HUES6 (cell line): Measurements from ENCODE around the gene CYP4F2.
"Not testable (repeated sequence)": the region's sequence is repeated elsewhere in the genome, so short reads cannot be mapped to it uniquely, and the experiment has no call there.

Experiments
- H3K27ac ChIP-seq: 2 replicates; pipeline ENCODE4 v1.7.0; 2013; ENCODE audit warnings: low read depth, mild to moderate bottlenecking, low read length, inconsistent platforms
- H3K27me3 ChIP-seq: 2 replicates; pipeline ENCODE4 v1.6.1; 2013; ENCODE audit warnings: low read length; ENCODE audit not compliant: control insufficient read depth, insufficient read depth
- H3K36me3 ChIP-seq: 2 replicates; pipeline ENCODE4 v1.6.1; 2013; ENCODE audit warnings: low read length; ENCODE audit not compliant: control insufficient read depth, insufficient read depth
- H3K4me1 ChIP-seq: 2 replicates; pipeline ENCODE4 v1.6.1; 2013; ENCODE audit warnings: low read length; ENCODE audit not compliant: control insufficient read depth, insufficient read depth
- H3K4me3 ChIP-seq: 2 replicates; pipeline ENCODE4 v1.5.1; 2013; ENCODE audit warnings: low read depth, low read length
- H3K9ac ChIP-seq: one replicate; pipeline ENCODE4 v1.6.1; 2013; ENCODE audit warnings: mild to moderate bottlenecking, low read length
- H3K9me3 ChIP-seq: 2 replicates; pipeline ENCODE4 v1.6.1; 2013; ENCODE audit warnings: low read depth, low read length; ENCODE audit not compliant: control insufficient read depth, insufficient read depth

Gene CYP4F2

GRCh38 chr19:15926484-15926883, 28.6 kb upstream of the CYP4F2 start:
- H3K36me3 ChIP-seq = no peaks in the 10 kb centered on the region
- H3K4me1 ChIP-seq = no peaks in the 10 kb centered on the region
- H3K27me3 ChIP-seq = peaks cover 74% of the 10 kb centered on the region
- H3K9ac ChIP-seq = no peak overlapping the region
- H3K4me3 ChIP-seq = no peak overlapping the region
- H3K9me3 ChIP-seq = peaks cover 5% of the 10 kb centered on the region; the same call in 1 of the 2 replicates
- H3K27ac ChIP-seq = no peak overlapping the region

DNA sequence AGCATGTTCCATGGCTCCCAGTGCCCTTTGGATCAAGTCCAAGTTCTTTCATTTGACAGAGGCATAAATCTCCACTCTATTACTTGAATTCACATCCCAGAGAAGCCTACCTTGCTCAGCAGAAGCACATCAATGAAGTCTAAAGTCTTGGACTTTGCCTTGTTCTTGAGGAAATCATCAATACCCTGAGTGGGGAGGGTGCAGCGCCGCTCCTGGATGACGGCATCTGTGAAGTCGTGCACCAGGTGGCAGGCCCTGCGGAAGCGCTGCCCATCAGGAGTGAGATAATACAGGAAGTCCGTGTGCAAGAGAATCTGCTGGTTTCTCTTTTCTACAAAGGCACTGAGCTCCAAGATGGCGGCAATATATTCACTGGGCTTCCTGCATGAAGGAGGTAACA, 25.8 kb upstream of the CYP4F2 start:
- no peak overlapping the region for H3K27ac ChIP-seq
- H3K27me3 ChIP-seq = peaks cover 59% of the 10 kb centered on the region
- H3K9me3 ChIP-seq = peaks cover 2% of the 10 kb centered on the region; the same call in 1 of the 2 replicates
- H3K9ac ChIP-seq = no peak overlapping the region
- no peaks in the 10 kb centered on the region for H3K4me1 ChIP-seq
- H3K4me3 ChIP-seq = no peak overlapping the region
- H3K36me3 ChIP-seq = no peaks in the 10 kb centered on the region

DNA sequence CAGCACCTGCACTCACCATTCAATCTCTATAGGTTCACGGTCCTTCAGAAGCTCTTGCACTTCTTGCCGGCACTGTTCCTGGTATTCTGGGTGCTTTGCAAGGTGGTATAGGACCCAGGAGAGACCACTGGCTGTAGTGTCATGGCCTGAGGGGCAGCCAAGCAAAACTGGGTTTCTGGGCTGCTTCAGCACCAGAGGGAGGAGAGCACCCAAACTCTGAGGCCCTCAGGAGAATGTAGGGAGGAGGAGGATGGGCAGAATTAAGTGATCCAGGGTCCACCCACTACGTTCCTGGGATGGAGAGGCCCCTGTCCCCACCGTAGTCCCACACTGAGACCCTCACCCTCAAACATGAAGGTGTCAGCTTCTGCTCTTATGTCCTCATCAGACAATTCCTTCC, 24.1 kb upstream of the CYP4F2 start:
- Histone ChIP-seq H3K36me3 (no peaks in the 10 kb centered on the region), H3K4me3 (no peak overlapping the region), H3K9ac (no peak overlapping the region), H3K4me1 (no peaks in the 10 kb centered on the region), H3K27me3 (peaks cover 42% of the 10 kb centered on the region), H3K9me3 (peaks cover 3% of the 10 kb centered on the region; the same call in 1 of the 2 replicates), H3K27ac (no peak overlapping the region)

DNA sequence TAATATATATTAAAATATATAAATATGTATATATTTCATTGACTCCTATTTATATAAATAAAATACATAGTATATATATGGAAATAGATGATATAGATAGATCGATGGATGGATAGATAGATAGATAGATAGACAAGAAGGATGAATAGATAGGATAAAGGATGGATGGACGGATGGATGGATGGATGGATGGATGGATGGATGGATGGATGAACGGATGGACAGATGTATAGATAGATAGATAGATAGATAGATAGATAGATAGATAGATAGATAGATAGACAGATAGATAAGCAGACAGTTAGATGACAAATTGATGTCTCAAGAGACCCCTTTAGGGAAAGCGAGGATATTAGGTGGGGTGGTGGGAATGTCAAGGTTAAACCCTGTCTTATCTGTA, 21.4 kb upstream of the CYP4F2 start:
- peaks cover 31% of the 10 kb centered on the region for H3K27me3 ChIP-seq
- H3K4me3 ChIP-seq = no peak overlapping the region
- H3K9ac ChIP-seq = no peak overlapping the region
- no peaks in the 10 kb centered on the region for H3K36me3 ChIP-seq
- H3K4me1 ChIP-seq = no peaks in the 10 kb centered on the region
- H3K9me3 ChIP-seq = peaks cover 17% of the 10 kb centered on the region
- no peak overlapping the region for H3K27ac ChIP-seq

- H3K9me3 ChIP-seq = peaks cover 17% of the 10 kb centered on the region
- no peak overlapping the region for H3K27ac ChIP-seq
- no peak overlapping the region for H3K9ac ChIP-seq
- H3K36me3 ChIP-seq = no peaks in the 10 kb centered on the region
- H3K27me3 ChIP-seq = peaks cover 38% of the 10 kb centered on the region
- H3K4me3 ChIP-seq = no peak overlapping the region
- no peaks in the 10 kb centered on the region for H3K4me1 ChIP-seq
These were observed 17.2 kb upstream of the CYP4F2 start for GRCh38 chr19:15915109-15915508.

DNA sequence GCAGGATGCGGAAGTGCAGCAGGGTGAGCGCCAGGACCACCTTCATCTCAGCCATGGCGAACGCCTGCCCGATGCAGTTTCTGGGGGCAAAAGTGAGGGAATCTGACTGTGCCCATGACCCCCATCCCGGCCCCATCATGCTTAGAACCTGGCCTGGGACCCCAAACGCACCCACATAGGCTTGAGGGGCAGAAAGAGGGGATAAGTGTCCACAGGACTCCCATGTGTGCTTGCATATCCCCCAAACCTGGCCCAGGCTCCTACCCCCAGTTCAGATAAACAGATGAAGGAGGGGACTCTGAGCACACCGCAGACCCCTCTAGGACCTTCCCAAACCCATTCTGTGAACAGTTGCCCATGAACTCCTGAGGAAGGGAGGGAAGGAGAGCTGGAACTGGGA, 16.0 kb upstream of the CYP4F2 start:
- H3K9me3 ChIP-seq = peaks cover 17% of the 10 kb centered on the region
- H3K36me3 ChIP-seq = no peaks in the 10 kb centered on the region
- no peaks in the 10 kb centered on the region for H3K4me1 ChIP-seq
- H3K9ac ChIP-seq = no peak overlapping the region
- H3K4me3 ChIP-seq = no peak overlapping the region
- no peak overlapping the region for H3K27ac ChIP-seq
- H3K27me3 ChIP-seq = peaks cover 46% of the 10 kb centered on the region

- no peak overlapping the region for H3K4me3 ChIP-seq
- peaks cover 48% of the 10 kb centered on the region for H3K27me3 ChIP-seq
- no peaks in the 10 kb centered on the region for H3K36me3 ChIP-seq
- H3K9ac ChIP-seq = no peak overlapping the region
- H3K27ac ChIP-seq = no peak overlapping the region
- H3K9me3 ChIP-seq = peaks cover 17% of the 10 kb centered on the region
- no peaks in the 10 kb centered on the region for H3K4me1 ChIP-seq
These were observed 15.5 kb upstream of the CYP4F2 start for GRCh38 chr19:15913384-15913783.

DNA sequence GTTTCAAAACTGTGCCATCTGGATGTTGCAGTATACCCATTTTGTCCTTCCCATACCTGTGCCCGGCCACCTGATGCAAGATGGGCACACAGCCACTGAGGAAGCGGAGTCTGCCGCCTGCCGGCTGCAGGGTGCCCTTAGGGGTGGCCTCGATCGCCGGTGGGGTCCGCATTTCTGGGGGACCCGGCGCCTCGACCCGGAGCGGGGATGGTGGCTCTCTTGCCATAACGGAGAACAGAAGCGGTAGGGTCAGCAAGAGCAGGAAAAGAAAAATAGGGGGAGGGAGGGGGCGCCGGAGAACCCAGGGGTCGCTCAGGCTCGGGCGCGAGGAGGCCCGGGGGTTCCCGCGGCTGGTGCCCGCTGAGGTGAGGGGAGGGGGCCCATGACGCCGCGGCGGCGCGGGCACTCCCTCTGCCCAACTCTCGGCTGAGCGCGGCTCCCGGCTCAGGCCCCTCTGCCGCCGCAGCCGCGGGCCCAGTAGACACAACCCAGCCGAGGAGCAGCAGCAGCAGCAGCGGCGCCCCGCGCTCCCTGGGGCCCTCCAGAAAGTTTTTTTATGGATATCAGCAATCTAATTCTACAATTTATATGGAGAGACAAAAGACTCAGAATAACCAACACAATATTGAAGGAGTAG, 13.8 kb upstream of the CYP4F2 start:
- Histone ChIP-seq H3K4me3 (peak overlapping the region; percentile 57), H3K36me3 (no peaks in the 10 kb centered on the region), H3K4me1 (no peaks in the 10 kb centered on the region), H3K27me3 (peaks cover 48% of the 10 kb centered on the region), H3K27ac (no peak overlapping the region), H3K9me3 (peaks cover 13% of the 10 kb centered on the region; the same call in 1 of the 2 replicates), H3K9ac (no peak overlapping the region)

- no peaks in the 10 kb centered on the region for H3K36me3 ChIP-seq
- no peaks in the 10 kb centered on the region for H3K4me1 ChIP-seq
- H3K9ac ChIP-seq = no peak overlapping the region
- H3K9me3 ChIP-seq = peaks cover 13% of the 10 kb centered on the region
- H3K27ac ChIP-seq = no peak overlapping the region
- H3K4me3 ChIP-seq = no peak overlapping the region
- H3K27me3 ChIP-seq = peaks cover 21% of the 10 kb centered on the region
These were observed 7.2 kb upstream of the CYP4F2 start for GRCh38 chr19:15905026-15905425.

GRCh38 chr19:15902898-15903297, 5.0 kb upstream of the CYP4F2 start:
- H3K36me3 ChIP-seq, H3K9ac ChIP-seq, H3K4me3 ChIP-seq, H3K27ac ChIP-seq, H3K4me1 ChIP-seq: not testable (repeated sequence)
- Histone ChIP-seq H3K27me3 (peaks cover 12% of the 10 kb centered on the region), H3K9me3 (peaks cover 13% of the 10 kb centered on the region)

DNA sequence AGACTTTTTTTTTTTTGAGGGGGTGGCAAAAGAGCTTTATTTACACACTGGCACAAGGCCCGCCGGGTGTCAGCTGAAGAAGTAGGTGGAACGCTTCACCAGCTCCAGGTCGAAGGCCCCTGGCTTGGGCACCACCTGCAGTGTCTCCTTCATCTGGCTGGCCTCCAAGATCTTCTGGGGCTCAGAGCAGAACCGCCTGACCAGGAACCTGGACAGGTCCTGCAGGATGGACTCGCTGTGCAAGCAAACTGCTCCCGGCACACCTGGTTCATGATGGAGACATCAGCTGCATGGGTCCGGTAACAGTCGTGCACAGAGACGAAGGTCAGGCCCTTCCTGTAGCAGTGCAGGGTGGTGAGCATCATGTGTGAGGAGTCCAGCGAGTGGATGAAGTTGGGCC, 4.4 kb upstream of the CYP4F2 start:
- Histone ChIP-seq H3K27me3 (peaks cover 12% of the 10 kb centered on the region), H3K4me1 (no peaks in the 10 kb centered on the region), H3K27ac (no peak overlapping the region), H3K9me3 (peaks cover 13% of the 10 kb centered on the region), H3K36me3 (no peaks in the 10 kb centered on the region), H3K9ac (no peak overlapping the region), H3K4me3 (no peak overlapping the region)
